AG09309 (cell line): ENCODE measurements around the gene EHD1.

Experiments
- DNase-seq: peaks from one replicate; pipeline ENCODE4 v3.0.0-alpha.2; 2010; ENCODE audit warnings: low read depth
- H3K4me3 ChIP-seq: 2 replicates; pipeline ENCODE4 v1.5.1; 2011; ENCODE audit warnings: mild to moderate bottlenecking, low read depth, low read length, moderate library complexity; ENCODE audit not compliant: control insufficient read depth
- TF ChIP-seq, protein P1 (sequence below): IDR thresholded peaks from 2 replicates; pipeline ENCODE4 v1.5.1; 2011; ENCODE audit warnings: mild to moderate bottlenecking, low read depth, low read length, inconsistent platforms; ENCODE audit not compliant: insufficient read depth, control insufficient read depth; ENCODE audit errors: missing control alignments

Gene EHD1

GRCh38 chr11:64881476-64881875 is 3.1 kb upstream of the EHD1 start:
- DNase-seq, result no peak
- no peak overlapping the region for H3K4me3 ChIP-seq
- TF ChIP-seq, protein P1, sequence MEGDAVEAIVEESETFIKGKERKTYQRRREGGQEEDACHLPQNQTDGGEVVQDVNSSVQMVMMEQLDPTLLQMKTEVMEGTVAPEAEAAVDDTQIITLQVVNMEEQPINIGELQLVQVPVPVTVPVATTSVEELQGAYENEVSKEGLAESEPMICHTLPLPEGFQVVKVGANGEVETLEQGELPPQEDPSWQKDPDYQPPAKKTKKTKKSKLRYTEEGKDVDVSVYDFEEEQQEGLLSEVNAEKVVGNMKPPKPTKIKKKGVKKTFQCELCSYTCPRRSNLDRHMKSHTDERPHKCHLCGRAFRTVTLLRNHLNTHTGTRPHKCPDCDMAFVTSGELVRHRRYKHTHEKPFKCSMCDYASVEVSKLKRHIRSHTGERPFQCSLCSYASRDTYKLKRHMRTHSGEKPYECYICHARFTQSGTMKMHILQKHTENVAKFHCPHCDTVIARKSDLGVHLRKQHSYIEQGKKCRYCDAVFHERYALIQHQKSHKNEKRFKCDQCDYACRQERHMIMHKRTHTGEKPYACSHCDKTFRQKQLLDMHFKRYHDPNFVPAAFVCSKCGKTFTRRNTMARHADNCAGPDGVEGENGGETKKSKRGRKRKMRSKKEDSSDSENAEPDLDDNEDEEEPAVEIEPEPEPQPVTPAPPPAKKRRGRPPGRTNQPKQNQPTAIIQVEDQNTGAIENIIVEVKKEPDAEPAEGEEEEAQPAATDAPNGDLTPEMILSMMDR, result no peak

- TF ChIP-seq, protein P1, result no peak
- no peak overlapping the region for H3K4me3 ChIP-seq
- DNase-seq, result no peak
These were observed 2.0 kb upstream of the EHD1 start for GRCh38 chr11:64880240-64881001.

- peak overlapping the region; percentile 78 for H3K4me3 ChIP-seq
- no peak for DNase-seq
- TF ChIP-seq, protein P1, result no peak
These were observed 951 bp upstream of the EHD1 start for GRCh38 chr11:64879244-64879900.

DNA sequence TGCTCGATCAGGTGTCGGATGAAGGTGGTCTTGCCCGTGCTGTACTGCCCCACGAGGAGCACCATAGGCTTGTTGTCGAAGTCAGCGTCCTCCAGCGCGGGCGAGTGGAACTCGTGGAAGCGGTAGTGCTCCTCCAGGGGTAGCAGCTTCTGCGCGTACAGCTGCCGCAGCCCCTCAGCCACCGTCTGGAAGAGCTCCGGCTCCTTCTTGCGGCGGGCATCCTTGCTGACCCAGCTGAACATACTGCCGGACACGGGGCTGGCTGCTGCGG is 263 bp downstream of the EHD1 start:
- TF ChIP-seq, protein P1, result no peak
- peak overlapping the region; percentile 55 for H3K4me3 ChIP-seq
- no peak for DNase-seq

DNA sequence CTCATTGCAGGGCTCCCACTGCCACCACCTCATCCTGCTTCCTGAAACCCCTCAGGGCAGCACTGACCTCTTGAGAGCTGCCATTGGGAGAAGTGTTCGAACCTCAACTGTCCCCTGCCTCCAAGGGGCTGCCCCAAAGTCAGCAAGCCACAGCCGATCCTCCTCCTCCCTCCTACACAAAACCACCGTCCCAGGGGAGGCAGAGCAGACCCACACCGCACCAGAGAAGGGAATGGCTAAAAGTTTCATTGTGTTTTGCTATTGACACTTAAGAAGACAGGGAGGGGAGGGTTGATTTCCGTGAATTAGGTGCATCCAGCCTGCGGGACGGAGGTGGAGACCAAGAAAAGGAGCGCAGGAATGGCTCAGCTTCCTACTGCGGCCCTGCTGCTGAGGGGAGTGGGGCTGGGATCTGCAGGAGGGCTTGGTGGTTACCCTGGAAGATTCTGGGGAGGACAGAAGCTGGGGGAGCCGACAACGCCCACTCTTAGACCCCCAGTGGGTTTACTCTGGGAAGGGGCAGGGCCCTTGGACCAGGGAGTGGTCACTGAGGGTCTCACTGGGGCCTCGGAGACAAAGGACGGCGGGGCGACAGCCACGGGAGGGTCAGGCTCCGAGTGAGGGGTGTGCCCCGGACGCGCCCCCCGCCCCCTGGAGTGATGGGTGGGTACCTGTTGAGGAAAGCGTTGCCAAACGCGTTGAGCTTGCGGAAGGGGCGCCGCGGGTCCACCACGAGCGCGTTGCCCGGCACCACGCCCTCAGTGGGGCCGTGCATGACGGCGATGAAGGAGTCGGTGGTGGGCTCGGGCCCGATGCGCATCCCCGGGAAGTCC is 815 bp downstream of the EHD1 start:
- DNase-seq, result no peak
- TF ChIP-seq, protein P1, result no peak
- peak overlapping the region; percentile 55 for H3K4me3 ChIP-seq

DNA sequence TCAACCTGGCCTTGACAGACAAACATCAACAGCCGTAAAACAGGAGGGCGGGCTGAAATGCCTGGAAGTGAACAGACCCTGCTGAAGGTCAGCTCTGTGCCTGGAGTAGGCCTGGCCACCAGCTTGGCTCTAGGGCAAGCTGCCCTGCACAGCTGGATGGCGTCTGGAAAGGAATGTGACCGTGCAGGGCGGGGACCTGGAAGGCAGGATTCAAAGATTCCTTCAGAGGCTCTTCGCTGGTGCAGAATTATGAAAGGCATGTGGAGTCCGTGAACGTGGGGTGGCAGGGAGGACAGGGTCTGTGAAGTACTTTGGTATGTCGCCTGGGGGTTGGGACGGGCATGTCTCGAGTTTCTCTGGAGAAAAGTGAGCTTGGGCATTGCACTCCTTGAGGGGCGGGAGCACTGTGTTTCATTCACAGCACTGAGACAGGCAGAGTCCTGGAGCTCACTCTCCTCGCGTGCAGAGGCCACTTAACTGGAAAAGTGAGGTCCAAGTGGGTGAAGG is 1.5 kb downstream of the EHD1 start:
- TF ChIP-seq, protein P1, result no peak
- no peak for DNase-seq
- H3K4me3 ChIP-seq, result peak overlapping the region; percentile 55
